Memory B cell (primary cell): ENCODE measurements around the gene NACC1.

ENCODE experiments used
- ATAC-seq: fragments of 150-1000 bp; cut with Tn5 transposase; 2 replicates; pipeline ENCODE4 v1.10.0; 2021; ENCODE audit warnings: low read depth, mild to moderate bottlenecking, moderate library complexity
- DNase-seq, 2 donors: peaks; one replicate each; pipeline ENCODE4 v3.0.0; 2022; ENCODE audit warnings: low spot score in 2 of 2
- H3K27ac Mint-ChIP-seq: one replicate; pipeline ENCODE4 v1.8.0; 2022; ENCODE audit warnings: mild to moderate bottlenecking, moderate library complexity, mixed read lengths
- H3K27me3 Mint-ChIP-seq: one replicate; pipeline ENCODE4 v1.8.0; 2022; ENCODE audit warnings: mixed read lengths
- H3K36me3 Mint-ChIP-seq: one replicate; pipeline ENCODE4 v1.8.0; 2022; ENCODE audit warnings: mild to moderate bottlenecking, mixed read lengths
- H3K4me1 Mint-ChIP-seq: one replicate; pipeline ENCODE4 v1.8.0; 2022; ENCODE audit warnings: mixed read lengths
- H3K4me3 Mint-ChIP-seq: one replicate; pipeline ENCODE4 v1.8.0; 2022; ENCODE audit warnings: mild to moderate bottlenecking, moderate library complexity, mixed read lengths
- H3K9me3 Mint-ChIP-seq: one replicate; pipeline ENCODE4 v1.8.0; 2022; ENCODE audit warnings: mixed read lengths

Gene NACC1

GRCh38 chr19:13100841-13101589 lies 17.0 kb upstream of the NACC1 start:
- DNase-seq, result peak in 1 of 2 donors; percentile 19
- Mint-ChIP-seq H3K36me3 (peaks cover 12% of the 10 kb centered on the region), H3K27ac (peak overlapping the region; percentile 92), H3K9me3 (no peaks in the 10 kb centered on the region), H3K4me3 (peak overlapping the region; percentile 95), H3K27me3 (no peaks in the 10 kb centered on the region), H3K4me1 (peaks cover 37% of the 10 kb centered on the region)
- ATAC-seq, result no peak

GRCh38 chr19:13101590-13102415 lies 16.3 kb upstream of the NACC1 start:
- ATAC-seq (no peak), DNase-seq (no peak)
- Mint-ChIP-seq H3K4me3 (peak overlapping the region; percentile 95), H3K27ac (peak overlapping the region; percentile 92), H3K4me1 (peaks cover 40% of the 10 kb centered on the region), H3K27me3 (no peaks in the 10 kb centered on the region), H3K9me3 (no peaks in the 10 kb centered on the region), H3K36me3 (peaks cover 12% of the 10 kb centered on the region)

- ATAC-seq (no peak), DNase-seq (no peak)
- Mint-ChIP-seq H3K27me3 (no peaks in the 10 kb centered on the region), H3K4me3 (peak overlapping the region; percentile 95), H3K4me1 (peaks cover 40% of the 10 kb centered on the region), H3K9me3 (no peaks in the 10 kb centered on the region), H3K27ac (peak overlapping the region; percentile 92), H3K36me3 (peaks cover 12% of the 10 kb centered on the region)
Observed at GRCh38 chr19:13102416-13102665, 15.7 kb upstream of the NACC1 start.

GRCh38 chr19:13102666-13103580 lies 15.1 kb upstream of the NACC1 start, which contains the start of gene LYL1:
LYL1 (minus strand) TSS chr19:13102858; CDS start chr19:13101171, 1,687 bp downstream.
- Mint-ChIP-seq H3K27me3 (no peaks in the 10 kb centered on the region), H3K36me3 (peaks cover 15% of the 10 kb centered on the region), H3K9me3 (no peaks in the 10 kb centered on the region), H3K4me1 (peaks cover 42% of the 10 kb centered on the region), H3K4me3 (peak within 1 kb of the TSS; percentile 95), H3K27ac (peak within 1 kb of the TSS; percentile 92)
- peak; percentile 65 for ATAC-seq
- peak; percentile 80 to 86 for DNase-seq

- Mint-ChIP-seq H3K4me1 (peaks cover 37% of the 10 kb centered on the region), H3K4me3 (peak overlapping the region; percentile 95), H3K27ac (peak overlapping the region; percentile 92), H3K36me3 (peaks cover 15% of the 10 kb centered on the region), H3K9me3 (no peaks in the 10 kb centered on the region), H3K27me3 (no peaks in the 10 kb centered on the region)
- DNase-seq, result peak in 1 of 2 donors; percentile 35
- peak; percentile 4 for ATAC-seq
Observed at GRCh38 chr19:13103581-13104359, 14.3 kb upstream of the NACC1 start.

- ATAC-seq (peak; percentile 64), DNase-seq (peak; percentile 90 to 93)
- peak overlapping the region; percentile 86 for H3K4me3 Mint-ChIP-seq
- H3K27ac Mint-ChIP-seq, result peak overlapping the region; percentile 92
- no peaks in the 10 kb centered on the region for H3K9me3 Mint-ChIP-seq
- peaks cover 35% of the 10 kb centered on the region for H3K4me1 Mint-ChIP-seq
- H3K27me3 Mint-ChIP-seq, result no peaks in the 10 kb centered on the region
- H3K36me3 Mint-ChIP-seq, result peaks cover 15% of the 10 kb centered on the region
Observed at GRCh38 chr19:13104360-13104847, 13.7 kb upstream of the NACC1 start.

- peak overlapping the region; percentile 86 for H3K4me3 Mint-ChIP-seq
- ATAC-seq (peak; percentile 2), DNase-seq (peak in 1 of 2 donors; percentile 49)
- H3K27ac Mint-ChIP-seq, result peak overlapping the region; percentile 92
- no peaks in the 10 kb centered on the region for H3K27me3 Mint-ChIP-seq
- H3K4me1 Mint-ChIP-seq, result peaks cover 32% of the 10 kb centered on the region
- no peaks in the 10 kb centered on the region for H3K9me3 Mint-ChIP-seq
- H3K36me3 Mint-ChIP-seq, result peaks cover 12% of the 10 kb centered on the region
Observed at GRCh38 chr19:13104848-13105711, 13.0 kb upstream of the NACC1 start.

GRCh38 chr19:13109361-13110098 lies 8.5 kb upstream of the NACC1 start:
- Mint-ChIP-seq H3K4me3 (no peak overlapping the region), H3K27me3 (no peaks in the 10 kb centered on the region), H3K36me3 (peaks cover 5% of the 10 kb centered on the region), H3K9me3 (no peaks in the 10 kb centered on the region), H3K27ac (no peak overlapping the region), H3K4me1 (peaks cover 16% of the 10 kb centered on the region)
- ATAC-seq, result no peak
- DNase-seq, result no peak

GRCh38 chr19:13110099-13110610 lies 7.9 kb upstream of the NACC1 start:
- H3K27me3 Mint-ChIP-seq, result no peaks in the 10 kb centered on the region
- H3K9me3 Mint-ChIP-seq, result no peaks in the 10 kb centered on the region
- DNase-seq (no peak), ATAC-seq (no peak)
- no peak overlapping the region for H3K4me3 Mint-ChIP-seq
- peaks cover 5% of the 10 kb centered on the region for H3K36me3 Mint-ChIP-seq
- no peak overlapping the region for H3K27ac Mint-ChIP-seq
- H3K4me1 Mint-ChIP-seq, result peaks cover 13% of the 10 kb centered on the region

- Mint-ChIP-seq H3K27me3 (no peaks in the 10 kb centered on the region), H3K9me3 (no peaks in the 10 kb centered on the region), H3K4me1 (peaks cover 9% of the 10 kb centered on the region), H3K27ac (no peak overlapping the region), H3K4me3 (no peak overlapping the region), H3K36me3 (peaks cover 6% of the 10 kb centered on the region)
- ATAC-seq, result no peak
- no peak for DNase-seq
Observed at GRCh38 chr19:13112555-13112954, 5.5 kb upstream of the NACC1 start.

- H3K4me1 Mint-ChIP-seq, result peaks cover 22% of the 10 kb centered on the region
- H3K27me3 Mint-ChIP-seq, result no peaks in the 10 kb centered on the region
- no peak for DNase-seq
- peak overlapping the region; percentile 92 for H3K4me3 Mint-ChIP-seq
- ATAC-seq, result no peak
- no peaks in the 10 kb centered on the region for H3K9me3 Mint-ChIP-seq
- H3K36me3 Mint-ChIP-seq, result peaks cover 2% of the 10 kb centered on the region
- peak overlapping the region; percentile 87 for H3K27ac Mint-ChIP-seq
Observed at GRCh38 chr19:13115936-13116281, 2.2 kb upstream of the NACC1 start.
